22Rv1 (cell line): Measurements from ENCODE around the gene C1QTNF1.

ENCODE experiments used
- ZFX ChIP-seq: fragments of 450-650 bp; IDR thresholded peaks from 2 replicates; pipeline ENCODE4 v1.6.1; 2017; ENCODE audit warnings: antibody characterized with exemption, borderline replicate concordance
- TF ChIP-seq, protein P1 (sequence below): fragments of 450-650 bp; IDR thresholded peaks from 2 replicates; pipeline ENCODE4 v1.5.1; 2017; ENCODE audit warnings: mild to moderate bottlenecking

DNA sequence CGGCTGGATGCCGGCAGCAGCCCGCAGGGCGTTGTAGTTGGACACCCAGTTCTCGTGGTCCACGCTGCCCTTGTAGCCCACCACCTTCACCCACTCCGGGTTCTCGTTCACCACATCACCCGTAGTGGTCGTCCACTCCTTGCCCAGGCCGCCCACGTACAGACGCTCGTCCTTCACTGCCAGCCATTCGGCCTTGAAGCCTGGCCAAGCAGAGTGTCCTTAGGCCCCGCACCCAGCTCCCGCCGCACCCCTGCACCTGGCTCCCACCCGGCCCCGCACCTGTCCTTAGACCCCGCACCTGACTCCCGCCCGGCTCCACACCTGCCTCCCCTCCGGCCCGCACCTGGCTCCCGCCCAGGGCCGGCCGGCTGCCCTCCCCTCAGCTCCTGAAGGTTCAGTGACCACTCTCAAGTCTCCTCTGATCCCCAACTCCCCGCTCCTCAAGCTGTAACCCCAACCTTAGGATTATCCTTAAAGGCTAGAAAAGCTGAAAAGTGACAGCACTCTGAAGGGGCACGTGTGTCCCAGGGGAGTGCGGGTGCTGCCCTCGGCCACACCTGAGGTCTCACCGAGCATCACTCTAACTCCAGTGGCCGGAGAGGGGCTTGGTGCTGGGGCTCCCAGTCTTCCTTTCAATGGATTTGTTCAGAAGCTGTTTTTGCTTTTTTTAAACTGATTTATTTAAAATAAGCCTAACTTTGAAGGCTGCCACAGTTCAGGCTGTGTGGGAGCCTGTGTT, 28.8 kb upstream of the C1QTNF1 start:
- TF ChIP-seq, protein P1, sequence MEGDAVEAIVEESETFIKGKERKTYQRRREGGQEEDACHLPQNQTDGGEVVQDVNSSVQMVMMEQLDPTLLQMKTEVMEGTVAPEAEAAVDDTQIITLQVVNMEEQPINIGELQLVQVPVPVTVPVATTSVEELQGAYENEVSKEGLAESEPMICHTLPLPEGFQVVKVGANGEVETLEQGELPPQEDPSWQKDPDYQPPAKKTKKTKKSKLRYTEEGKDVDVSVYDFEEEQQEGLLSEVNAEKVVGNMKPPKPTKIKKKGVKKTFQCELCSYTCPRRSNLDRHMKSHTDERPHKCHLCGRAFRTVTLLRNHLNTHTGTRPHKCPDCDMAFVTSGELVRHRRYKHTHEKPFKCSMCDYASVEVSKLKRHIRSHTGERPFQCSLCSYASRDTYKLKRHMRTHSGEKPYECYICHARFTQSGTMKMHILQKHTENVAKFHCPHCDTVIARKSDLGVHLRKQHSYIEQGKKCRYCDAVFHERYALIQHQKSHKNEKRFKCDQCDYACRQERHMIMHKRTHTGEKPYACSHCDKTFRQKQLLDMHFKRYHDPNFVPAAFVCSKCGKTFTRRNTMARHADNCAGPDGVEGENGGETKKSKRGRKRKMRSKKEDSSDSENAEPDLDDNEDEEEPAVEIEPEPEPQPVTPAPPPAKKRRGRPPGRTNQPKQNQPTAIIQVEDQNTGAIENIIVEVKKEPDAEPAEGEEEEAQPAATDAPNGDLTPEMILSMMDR = no peak
- no peak for TF ChIP-seq ZFX
